Measurements from ENCODE around the gene TMOD1. TPM values are rescaled to one million over a fixed set of nuclear protein-coding genes. Genes with fewer than 3 reads are reported as not detected.

The TMOD1 gene
- total RNA-seq, 2 donors from 2014 or later, result 44.0 to 77.6 TPM

GRCh38 chr9:97647996-97648395 lies 146.5 kb downstream of the TMOD1 start:
- peaks cover 26% of the 10 kb centered on the region for H3K36me3 ChIP-seq
- no peaks in the 10 kb centered on the region for H3K9me3 ChIP-seq
- H3K27me3 ChIP-seq (replicated peaks; ENCODE audit: insufficient read depth), result no peaks in the 10 kb centered on the region
- TF ChIP-seq CTCF (IDR thresholded peaks at IDR 0.05), result no peak
- no peak overlapping the region for H3K4me3 ChIP-seq
- ATAC-seq (ENCODE audit: insufficient number of reproducible peaks, low FRiP score, low read depth), result no peak
- DNase-seq (ENCODE audit: low spot score), result no peak
- H3K4me1 ChIP-seq (ENCODE audit: control insufficient read depth in 1 of 2, low read depth in 2 of 2), result peaks cover 4 to 5% of the 10 kb centered on the region in 2 donors
- no peak overlapping the region for H3K27ac ChIP-seq

Other genes with a start within 250 kb of the TMOD1 start
- gene CCDC180, start 194.0 kb upstream of the TMOD1 start, total RNA-seq, result 1 to 10 TPM; 5.8 to 9.7 TPM
- 10 to 100 TPM; 13.9 to 16.2 TPM for gene TDRD7, start 89.6 kb upstream of the TMOD1 start, total RNA-seq
- 10 to 100 TPM; 13.1 to 51.4 TPM for gene TSTD2, start 131.7 kb downstream of the TMOD1 start, total RNA-seq
- 10 to 100 TPM; 16.1 to 28.7 TPM for gene NCBP1, start 132.2 kb downstream of the TMOD1 start, total RNA-seq
- 10 to 100 TPM; 15.0 to 23.2 TPM for gene XPA, start 195.7 kb downstream of the TMOD1 start, total RNA-seq